ENCODE results near the gene SPATA2L. TPM values are rescaled to one million over a fixed set of nuclear protein-coding genes. Genes with fewer than 3 reads are reported as not detected.

SPATA2L gene
- total and polyA plus RNA-seq, 2 of the 8 experiments (the other 6 are each of a cell fraction or from before 2014, with no cell fraction given) = 9.3 to 12.5 TPM

DNA sequence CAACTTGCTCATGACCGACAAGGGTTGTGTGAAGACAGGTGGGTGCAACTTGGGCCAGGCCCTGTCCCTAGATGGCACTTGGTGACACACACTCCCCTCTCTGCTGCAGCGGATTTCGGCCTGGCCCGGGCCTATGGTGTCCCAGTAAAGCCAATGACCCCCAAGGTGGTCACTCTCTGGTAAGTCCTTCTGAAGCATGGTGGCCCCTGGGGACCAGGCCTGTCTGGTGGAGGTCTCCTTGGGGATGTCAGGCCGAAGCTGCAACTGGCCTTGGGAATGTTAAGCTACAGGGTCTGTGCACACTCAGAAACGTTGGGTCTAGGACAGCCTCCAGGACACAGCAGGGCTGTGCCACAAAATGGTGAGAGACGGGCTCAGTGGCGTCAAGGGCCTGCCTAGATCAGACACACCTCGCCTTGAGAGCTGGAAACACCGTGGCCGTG is 8.2 kb downstream of the SPATA2L start (continued):
- TF ChIP-seq, protein P1, sequence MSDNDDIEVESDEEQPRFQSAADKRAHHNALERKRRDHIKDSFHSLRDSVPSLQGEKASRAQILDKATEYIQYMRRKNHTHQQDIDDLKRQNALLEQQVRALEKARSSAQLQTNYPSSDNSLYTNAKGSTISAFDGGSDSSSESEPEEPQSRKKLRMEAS (IDR thresholded peaks at IDR 0.05) = no peak
- no peak for TF ChIP-seq TEAD4 (IDR thresholded peaks at IDR 0.05; ENCODE audit: low read depth, low read length)
- no peak for TF ChIP-seq CBX5 (IDR thresholded peaks at IDR 0.05; ENCODE audit: low read depth, low read length)
- TF ChIP-seq POLR2AphosphoS5 (IDR thresholded peaks at IDR 0.05; ENCODE audit: low read depth, low read length) = no peak
- TF ChIP-seq RFX5 (IDR thresholded peaks at IDR 0.05; ENCODE audit: borderline replicate concordance, low read depth, low read length) = no peak
- no peak for TF ChIP-seq RXRA (IDR thresholded peaks at IDR 0.05; ENCODE audit: insufficient read depth, low read depth, low read length)
- no peak for TF ChIP-seq EGR1 (IDR thresholded peaks at IDR 0.05; ENCODE audit: borderline replicate concordance, low read depth, low read length)

Measured in H1 (cell line).